Heart right ventricle (tissue), 16 donors: Measurements from ENCODE around the gene CTDSPL. TPM values are rescaled to one million over a fixed set of nuclear protein-coding genes. Genes with fewer than 3 reads are reported as not detected.

Source experiments
- ATAC-seq, 8 donors: fragments of 200-7000 bp; cut with Tn5 transposase; one replicate each; pipeline ENCODE4 v1.9.1; 2020; ENCODE audit warnings: mild to moderate bottlenecking in 8 of 8, moderate library complexity in 8 of 8, moderate number of reproducible peaks in 1 of 8
- DNase-seq, 2 donors: peaks; one replicate each; pipeline ENCODE4 v3.0.0-alpha.2; 2020
- H3K27ac ChIP-seq, 10 donors: fragments of 200-600 bp; sonication (generic) in 2 of 10; one replicate each; pipeline versions ENCODE4 v1.5.0 to v1.8.0; 2020 to 2022; ENCODE audit warnings: mild to moderate bottlenecking in 3 of 10
- H3K27me3 ChIP-seq, 7 donors: fragments of 200-600 bp; one replicate each; pipeline ENCODE4 v1.8.0; 2021 to 2022; ENCODE audit warnings: mild to moderate bottlenecking in 2 of 7
- H3K36me3 ChIP-seq, 9 donors: fragments of 200-600 bp; sonication (generic) in 1 of 9; one replicate each; pipeline versions ENCODE4 v1.5.0 to v1.8.0; 2020 to 2022; ENCODE audit warnings: mild to moderate bottlenecking in 2 of 9
- H3K4me1 ChIP-seq, 9 donors: fragments of 200-600 bp; sonication (generic) in 1 of 9; one replicate each; pipeline versions ENCODE4 v1.5.0 to v1.8.0; 2020 to 2022; ENCODE audit warnings: mild to moderate bottlenecking in 4 of 9
- H3K4me3 ChIP-seq, 10 donors: fragments of 200-600 bp; sonication (generic) in 2 of 10; one replicate each; pipeline versions ENCODE4 v1.5.0 to v1.8.0; 2020 to 2022; ENCODE audit warnings: mild to moderate bottlenecking in 7 of 10, moderate library complexity in 2 of 10
- H3K9me3 ChIP-seq, 11 donors: fragments of 200-600 bp in 10 of 11; sonication (generic) in 2 of 11; one replicate each; pipeline versions ENCODE4 v1.5.0 to v1.8.0; 2013 to 2022; ENCODE audit warnings: mild to moderate bottlenecking in 2 of 11, control low read depth in 1 of 11, moderate library complexity in 1 of 11
- CTCF ChIP-seq, 9 donors: fragments of 200-600 bp; sonication (generic) in 2 of 9; IDR thresholded peaks; one replicate each; pipeline versions ENCODE4 v1.5.0 to v1.8.0; 2021 to 2022; ENCODE audit warnings: antibody characterized with exemption in 9 of 9, mild to moderate bottlenecking in 5 of 9, moderate library complexity in 1 of 9
- WGBS, 2 donors: extraction: QIAGEN DNeasy Blood & Tissue Kit; methylation state at CpG; one replicate each; pipeline ENCODE4 v1.1.7; 2013; ENCODE audit warnings: inconsistent platforms in 1 of 2; 5-methylcytosine and 5-hydroxymethylcytosine counted together
- intact Hi-C, 10 donors: fragments of 100-400 bp; cut with DNase I; formaldehyde crosslinking; loops; one replicate each; pipeline versions ENCODE4 v1.11.1 to v1.14.2; 2022
- polyA plus RNA-seq, 2 donors: library from polyadenylated mRNA; stranded (reverse); fragments of 200-250 nt; gene quantifications; one replicate each; pipeline ENCODE4 v1.2.3, GENCODE V29; 2013
- total RNA-seq, 10 donors: library from RNA; stranded (reverse); fragmentation: NEBNext Ultra II Directional in 3 of 10; extraction: Animal tissue kit (Norgen Biotek cat#: 25700) in 3 of 10; gene quantifications; one replicate each; pipeline versions ENCODE4 v1.2.1 to v1.2.4, GENCODE V29; 2021 to 2023
- donor health status: Arrhythmogenic right ventricular cardiomyopathy.
- donor health status: ischemic (EF 13 %, LVEDD 7.1; RV severe dilation, severe dysfunction).
- donor health status: healthy with polysubstance abuse.
- donor health status: DM: no; HTN: yes; CAD: no.
- donor health status: DM: no; HTN: no; CAD: no.
- donor health status: ischemic (EF 25% LVEDD 6.9; RV normal size, moderate dysfunction).
- donor health status: ischemic (EF 25% LVEDD 5.7; RV mildly dilated, moderate dysfunction).
- donor health status: healthy.
- donor health status: DM: yes; HTN: yes; CAD: no.
- donor health status: Ischemic cardiomyopathy.
- donor health status: ischemic (EF 35%, LVEDD 5.7; RV mildly dilated, moderate dysfunction).
- donor health status: nonischemic (EF 11% LVEDD 7.7; RV severe dilation, severe dysfunction).
- donor health status: DM: yes; HTN: yes; CAD: no.
- donor health status: PGD.
- donor health status: ischemic (EF 29% LVEDD 5.4; RV normal size, mild dysfunction).
- donor health status: nonischemic (EF 23%, LVEDD 6.1; RV moderate dilation, normal function).

Gene CTDSPL
- total and polyA plus RNA-seq, 12 donors = 5.4 to 51.5 (median 41.2) TPM

GRCh38 chr3:37984596-37984995 lies 122.9 kb downstream of the CTDSPL start:
- intact Hi-C loops = no loop called here
- Histone ChIP-seq H3K4me3 (no peak overlapping the region), H3K27ac (no peak overlapping the region), H3K9me3 (no peaks in the 10 kb centered on the region), H3K4me1 (peaks cover 0 to 24% (median 9%) of the 10 kb centered on the region in 9 donors), H3K27me3 (no peaks in the 10 kb centered on the region), H3K36me3 (peaks cover 0 to 52% (median 10%) of the 10 kb centered on the region in 9 donors)
- no peak for DNase-seq
- no peak for TF ChIP-seq CTCF (IDR thresholded peaks at IDR 0.05)
- no peak for ATAC-seq
- WGBS, 2 donors = 94 to 97% methylated on average over 7 of the region's 7 CpGs

GRCh38 chr3:37985637-37986320 lies 124.1 kb downstream of the CTDSPL start:
- H3K27ac ChIP-seq = peak overlapping the region in 4 of 10 donors; percentile 22 to 51 (median 46)
- DNase-seq (peak in 1 of 2 donors; percentile 42), ATAC-seq (peak; percentile 46 to 79 (median 69))
- intact Hi-C loops = no loop called here
- peaks cover 0 to 40% (median 10%) of the 10 kb centered on the region in 9 donors for H3K36me3 ChIP-seq
- 68 to 73% methylated on average over 8 of the region's 8 CpGs for WGBS, 2 donors
- no peak overlapping the region for H3K4me3 ChIP-seq
- H3K27me3 ChIP-seq = no peaks in the 10 kb centered on the region
- peaks cover 0 to 24% (median 8%) of the 10 kb centered on the region in 9 donors for H3K4me1 ChIP-seq
- peak in 3 of 9 donors; percentile 11 to 19 (median 16) for TF ChIP-seq CTCF (IDR thresholded peaks at IDR 0.05)
- H3K9me3 ChIP-seq = no peaks in the 10 kb centered on the region

GRCh38 chr3:37986479-37987314 lies 125.0 kb downstream of the CTDSPL start:
- no peak for DNase-seq
- 87% methylated on average over 12 of the region's 12 CpGs for WGBS, 2 donors
- peaks cover 0 to 24% (median 8%) of the 10 kb centered on the region in 9 donors for H3K4me1 ChIP-seq
- peaks cover 0 to 31% (median 10%) of the 10 kb centered on the region in 9 donors for H3K36me3 ChIP-seq
- H3K4me3 ChIP-seq = no peak overlapping the region
- no peak overlapping the region for H3K27ac ChIP-seq
- peak in 3 of 8 donors; percentile 6 to 13 (median 10) for ATAC-seq
- no peaks in the 10 kb centered on the region for H3K9me3 ChIP-seq
- intact Hi-C loops = no loop called here
- H3K27me3 ChIP-seq = no peaks in the 10 kb centered on the region
- no peak for TF ChIP-seq CTCF (IDR thresholded peaks at IDR 0.05)

- no peak overlapping the region for H3K27ac ChIP-seq
- no peaks in the 10 kb centered on the region for H3K9me3 ChIP-seq
- H3K36me3 ChIP-seq = peaks cover 0 to 25% (median 3%) of the 10 kb centered on the region in 9 donors
- no peaks in the 10 kb centered on the region for H3K27me3 ChIP-seq
- no peak for DNase-seq
- peaks cover 0 to 24% (median 8%) of the 10 kb centered on the region in 9 donors for H3K4me1 ChIP-seq
- no peak for TF ChIP-seq CTCF (IDR thresholded peaks at IDR 0.05)
- no peak overlapping the region for H3K4me3 ChIP-seq
- intact Hi-C loops = no loop called here
- peak in 1 of 8 donors; percentile 13 for ATAC-seq
- 84 to 89% methylated on average over 2 of the region's 2 CpGs for WGBS, 2 donors
Measured at GRCh38 chr3:37987315-37987697, 125.6 kb downstream of the CTDSPL start.
